HG03378 (cell line): ENCODE measurements around the gene PMF1.
"Not testable (repeated sequence)": the region's sequence is repeated elsewhere in the genome, so short reads cannot be mapped to it uniquely, and the experiment has no call there.

Source experiments
- ATAC-seq: cut with Tn5 transposase; IDR thresholded peaks from one replicate; pipeline ENCODE4 v1.9.1; 2021; ENCODE audit warnings: mild to moderate bottlenecking, moderate library complexity; ENCODE audit not compliant: unreplicated experiment

The PMF1 gene, protein sequence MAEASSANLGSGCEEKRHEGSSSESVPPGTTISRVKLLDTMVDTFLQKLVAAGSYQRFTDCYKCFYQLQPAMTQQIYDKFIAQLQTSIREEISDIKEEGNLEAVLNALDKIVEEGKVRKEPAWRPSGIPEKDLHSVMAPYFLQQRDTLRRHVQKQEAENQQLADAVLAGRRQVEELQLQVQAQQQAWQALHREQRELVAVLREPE

DNA sequence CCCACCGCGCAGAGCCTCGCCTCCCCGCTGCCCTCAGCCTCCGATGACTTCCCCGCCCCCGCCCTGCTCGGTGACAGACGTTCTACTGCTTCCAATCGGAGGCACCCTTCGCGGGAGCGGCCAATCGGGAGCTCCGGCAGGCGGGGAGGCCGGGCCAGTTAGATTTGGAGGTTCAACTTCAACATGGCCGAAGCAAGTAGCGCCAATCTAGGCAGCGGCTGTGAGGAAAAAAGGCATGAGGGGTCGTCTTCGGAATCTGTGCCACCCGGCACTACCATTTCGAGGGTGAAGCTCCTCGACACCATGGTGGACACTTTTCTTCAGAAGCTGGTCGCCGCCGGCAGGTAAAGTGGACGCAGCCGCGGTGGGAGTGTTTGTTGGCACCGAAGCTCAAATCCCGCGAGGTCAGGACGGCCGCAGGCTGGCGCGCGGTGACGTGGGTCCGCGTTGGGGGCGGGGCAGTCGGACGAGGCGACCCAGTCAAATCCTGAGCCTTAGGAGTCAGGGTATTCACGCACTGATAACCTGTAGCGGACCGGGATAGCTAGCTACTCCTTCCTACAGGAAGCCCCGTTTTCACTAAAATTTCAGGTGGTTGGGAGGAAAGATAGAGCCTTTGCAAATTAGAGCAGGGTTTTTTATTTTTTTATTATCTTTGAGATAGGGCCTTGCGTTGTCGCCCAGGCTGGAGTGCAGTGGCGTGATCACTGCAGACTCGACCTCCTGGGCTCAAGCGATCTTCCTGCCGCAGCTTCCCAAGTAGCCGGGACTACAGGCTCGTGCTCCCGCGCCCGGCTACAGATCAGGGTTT, at the start of gene PMF1:
Gene PMF1, plus strand, starts transcription at position 175 of the 811 bp plus-strand sequence. Its CDS starts 9 bp downstream, at position 184.
- ATAC-seq: peak; percentile 84

DNA sequence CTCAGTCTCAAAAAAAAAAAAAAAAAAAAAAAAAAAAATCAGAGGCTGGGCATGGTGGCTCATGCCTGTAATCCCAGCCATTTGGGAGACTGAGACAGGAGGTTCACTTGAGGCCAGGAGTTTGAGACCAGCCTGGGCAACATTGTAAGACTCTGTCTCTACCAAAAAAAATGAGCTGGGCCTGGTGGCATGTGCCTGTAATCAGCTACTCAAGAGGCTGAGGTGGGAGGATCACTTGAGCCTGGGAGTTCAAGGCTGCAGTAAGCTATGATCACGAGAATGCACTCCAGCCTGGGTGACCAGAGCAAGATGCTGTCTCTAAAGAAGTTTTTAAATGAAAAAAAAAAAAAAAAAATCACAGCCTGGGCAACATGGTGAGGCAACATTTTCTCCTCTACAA, 49.1 kb upstream of the PMF1 start:
- no peak for ATAC-seq

DNA sequence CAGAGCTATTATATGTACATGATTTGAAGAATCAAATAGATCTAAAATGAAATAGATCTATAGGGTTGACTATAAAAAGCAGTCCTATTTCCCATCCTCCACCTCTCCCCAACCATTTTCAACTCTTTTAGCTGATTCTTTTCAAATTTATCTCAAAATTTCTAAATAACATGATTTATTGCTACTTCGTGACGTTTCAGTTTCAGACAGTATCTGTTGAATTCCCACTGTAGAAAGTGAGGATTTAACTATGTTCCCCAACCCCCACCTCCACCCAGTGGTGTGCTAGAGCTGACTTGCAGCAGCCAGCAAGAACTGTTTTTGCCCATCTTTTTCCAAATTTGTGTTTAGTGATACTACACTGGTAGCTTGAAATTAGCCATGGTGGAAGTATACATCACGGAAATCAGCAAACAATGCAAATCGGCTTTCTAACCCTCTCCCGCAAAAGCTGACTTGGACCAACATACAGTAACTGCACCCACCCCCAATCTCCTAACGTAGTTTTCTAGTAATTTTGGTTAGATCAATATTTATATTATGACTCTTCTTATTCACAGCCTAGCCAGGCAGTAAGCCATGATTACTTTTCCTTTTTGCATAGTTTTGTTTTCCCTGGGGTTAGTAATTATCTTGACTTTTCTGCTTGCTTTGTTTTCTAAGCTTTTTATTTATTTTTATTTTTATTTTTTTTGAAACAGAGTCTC, 48.5 kb upstream of the PMF1 start:
- no peak for ATAC-seq

DNA sequence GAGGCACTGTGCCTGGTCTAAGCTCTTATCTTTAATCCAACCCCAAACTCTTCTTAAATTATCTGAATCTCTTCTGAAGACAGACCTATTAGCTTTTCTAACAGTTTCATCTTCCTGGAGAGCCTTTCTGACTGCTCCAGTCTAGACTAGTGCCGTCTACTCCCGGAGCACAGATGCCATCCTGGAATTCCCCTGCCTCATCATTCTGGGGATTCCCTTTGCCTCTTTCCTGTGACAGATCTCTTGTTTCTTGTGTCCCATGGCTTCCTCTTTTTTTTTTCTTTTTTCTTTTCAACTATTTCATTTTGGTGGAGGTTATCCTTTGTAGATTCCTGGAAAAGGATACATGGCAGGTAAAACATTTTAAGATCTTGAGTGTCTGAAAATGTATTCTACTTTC, 47.7 kb upstream of the PMF1 start:
- ATAC-seq: no peak

DNA sequence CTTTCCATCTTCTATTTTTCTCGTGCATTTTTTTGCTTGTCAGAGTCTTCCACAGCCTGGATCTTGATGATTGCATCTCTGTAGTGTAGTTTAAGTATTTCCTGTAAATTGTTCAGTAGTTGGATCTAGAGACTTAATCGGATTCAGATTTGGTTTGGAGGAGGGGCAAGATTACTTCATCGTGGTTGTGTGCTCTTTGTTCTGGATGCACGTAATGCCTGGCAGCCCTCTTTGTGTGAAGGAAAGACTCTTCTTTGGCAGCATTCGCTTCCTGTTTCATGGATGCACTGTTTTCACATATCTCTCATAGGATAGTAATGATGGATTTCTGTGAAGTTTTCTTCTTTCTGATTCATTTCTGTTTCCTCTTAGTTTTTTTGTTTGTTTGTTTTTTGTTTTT, 45.3 kb upstream of the PMF1 start:
- ATAC-seq: no peak

DNA sequence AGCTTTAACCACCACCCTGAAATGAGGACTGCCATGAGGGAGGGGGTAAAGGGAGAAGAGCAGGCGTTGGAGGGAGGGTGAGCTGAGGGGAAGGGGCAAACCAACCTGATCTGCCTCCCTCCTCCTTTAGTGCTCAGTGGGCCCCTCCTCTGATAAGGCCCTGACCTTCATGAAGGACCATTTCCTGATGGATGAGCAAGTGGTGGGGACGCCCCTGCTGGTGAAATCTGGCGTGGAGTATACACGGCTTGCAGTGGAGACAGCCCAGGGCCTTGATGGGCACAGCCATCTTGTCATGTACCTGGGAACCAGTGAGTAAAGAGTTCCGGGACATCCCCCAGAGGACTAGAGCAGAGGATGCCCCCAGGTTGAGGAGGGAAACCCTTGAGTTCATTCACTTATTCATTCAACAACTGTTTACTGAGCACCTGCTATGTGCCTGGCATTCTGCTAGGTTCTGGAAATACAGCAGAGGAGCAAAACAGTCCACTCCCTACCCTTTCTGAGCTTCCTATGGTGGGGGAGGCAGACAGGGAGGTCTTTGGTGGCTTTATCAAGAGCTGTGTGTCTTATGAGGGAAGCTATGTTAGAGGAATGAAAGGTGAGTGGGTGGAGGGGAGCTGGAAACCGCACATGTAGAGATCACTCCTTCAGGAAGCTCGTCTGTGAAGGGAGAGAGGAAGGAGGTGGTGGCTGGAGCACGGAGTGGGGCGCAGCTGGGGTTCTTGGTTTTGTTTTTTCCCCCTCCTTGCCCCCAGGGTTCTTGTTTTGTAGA, 39.9 kb upstream of the PMF1 start:
- no peak for ATAC-seq

DNA sequence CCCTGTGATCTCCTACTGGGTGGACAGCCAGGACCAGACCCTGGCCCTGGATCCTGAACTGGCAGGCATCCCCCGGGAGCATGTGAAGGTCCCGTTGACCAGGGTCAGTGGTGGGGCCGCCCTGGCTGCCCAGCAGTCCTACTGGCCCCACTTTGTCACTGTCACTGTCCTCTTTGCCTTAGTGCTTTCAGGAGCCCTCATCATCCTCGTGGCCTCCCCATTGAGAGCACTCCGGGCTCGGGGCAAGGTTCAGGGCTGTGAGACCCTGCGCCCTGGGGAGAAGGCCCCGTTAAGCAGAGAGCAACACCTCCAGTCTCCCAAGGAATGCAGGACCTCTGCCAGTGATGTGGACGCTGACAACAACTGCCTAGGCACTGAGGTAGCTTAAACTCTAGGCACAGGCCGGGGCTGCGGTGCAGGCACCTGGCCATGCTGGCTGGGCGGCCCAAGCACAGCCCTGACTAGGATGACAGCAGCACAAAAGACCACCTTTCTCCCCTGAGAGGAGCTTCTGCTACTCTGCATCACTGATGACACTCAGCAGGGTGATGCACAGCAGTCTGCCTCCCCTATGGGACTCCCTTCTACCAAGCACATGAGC, 36.1 kb upstream of the PMF1 start:
- no peak for ATAC-seq

DNA sequence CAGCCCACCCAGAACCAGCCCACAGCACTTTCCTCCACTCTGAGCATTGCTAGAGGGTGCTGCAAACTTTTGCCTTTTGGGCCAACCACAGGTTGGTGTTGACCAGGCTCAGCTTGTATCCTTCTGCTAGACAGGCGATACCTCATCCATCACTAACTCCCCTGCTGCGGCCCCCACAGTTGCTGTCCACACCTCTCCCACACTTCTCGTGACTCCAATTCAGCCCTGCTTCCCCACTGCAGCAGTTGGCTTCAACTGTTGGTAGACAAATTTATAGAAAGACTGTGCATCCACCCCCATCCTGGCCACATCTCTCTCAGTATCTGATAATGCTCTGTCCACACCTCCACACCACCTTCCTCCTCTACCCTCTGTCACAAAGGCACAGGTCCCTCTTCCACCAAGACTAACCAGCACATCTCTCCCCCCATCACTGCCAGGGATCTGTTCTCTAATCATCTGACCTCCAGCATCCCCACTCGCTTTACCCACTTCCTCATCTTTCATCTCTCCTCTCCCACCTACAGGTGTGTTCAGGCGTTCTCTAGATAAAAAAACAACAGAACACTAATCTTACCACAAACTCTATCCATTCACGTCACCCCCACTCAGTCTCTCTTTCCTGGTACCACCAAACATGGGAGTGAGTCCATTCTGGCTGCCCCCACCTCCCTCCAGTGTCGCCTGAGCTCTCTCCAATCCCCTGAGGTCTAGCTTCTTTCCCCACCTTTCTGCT, 34.7 kb upstream of the PMF1 start:
- ATAC-seq: no peak

DNA sequence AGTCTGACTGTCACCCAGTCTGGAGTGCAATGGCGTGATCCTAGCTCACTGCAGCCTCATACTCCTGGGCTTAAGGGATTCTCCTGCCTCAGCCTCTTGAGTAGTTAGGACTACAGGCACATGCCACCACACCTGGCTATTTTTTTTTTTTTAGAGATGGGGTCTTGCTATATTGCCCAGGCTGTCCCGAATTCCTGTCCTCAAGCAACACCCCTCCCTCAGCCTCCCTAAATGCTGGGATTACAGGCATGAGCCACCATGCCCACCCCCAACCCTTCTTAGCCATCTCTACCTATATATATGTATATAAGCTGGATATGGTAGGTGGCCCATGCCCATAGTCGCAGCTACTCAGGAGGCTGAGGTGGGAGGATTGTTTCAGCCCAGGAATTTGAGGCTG, 32.3 kb upstream of the PMF1 start:
- no peak for ATAC-seq

DNA sequence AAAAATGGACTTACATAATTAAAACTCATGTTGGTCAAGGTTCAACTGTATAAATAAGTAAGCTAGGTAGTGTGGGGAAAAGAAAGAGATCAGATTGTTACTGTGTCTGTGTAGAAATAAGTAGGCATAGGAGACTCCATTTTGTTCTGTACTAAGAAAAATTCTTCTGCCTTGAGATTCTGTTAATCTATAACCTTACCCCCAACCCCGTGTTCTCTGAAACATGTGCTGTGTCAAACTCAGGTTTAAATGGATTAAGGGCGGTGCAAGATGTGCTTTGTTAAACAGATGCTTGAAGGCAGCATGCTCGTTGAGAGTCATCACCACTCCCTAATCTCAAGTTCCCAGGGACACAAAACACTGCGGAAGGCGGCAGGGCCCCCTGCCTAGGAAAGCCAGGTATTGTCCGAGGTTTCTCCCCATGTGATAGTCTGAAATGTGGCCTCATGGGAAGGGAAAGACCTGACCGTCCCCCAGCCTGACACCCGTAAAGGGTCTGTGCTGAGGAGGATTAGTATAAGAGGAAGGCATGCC, 31.3 kb upstream of the PMF1 start:
- not testable (repeated sequence) for ATAC-seq

DNA sequence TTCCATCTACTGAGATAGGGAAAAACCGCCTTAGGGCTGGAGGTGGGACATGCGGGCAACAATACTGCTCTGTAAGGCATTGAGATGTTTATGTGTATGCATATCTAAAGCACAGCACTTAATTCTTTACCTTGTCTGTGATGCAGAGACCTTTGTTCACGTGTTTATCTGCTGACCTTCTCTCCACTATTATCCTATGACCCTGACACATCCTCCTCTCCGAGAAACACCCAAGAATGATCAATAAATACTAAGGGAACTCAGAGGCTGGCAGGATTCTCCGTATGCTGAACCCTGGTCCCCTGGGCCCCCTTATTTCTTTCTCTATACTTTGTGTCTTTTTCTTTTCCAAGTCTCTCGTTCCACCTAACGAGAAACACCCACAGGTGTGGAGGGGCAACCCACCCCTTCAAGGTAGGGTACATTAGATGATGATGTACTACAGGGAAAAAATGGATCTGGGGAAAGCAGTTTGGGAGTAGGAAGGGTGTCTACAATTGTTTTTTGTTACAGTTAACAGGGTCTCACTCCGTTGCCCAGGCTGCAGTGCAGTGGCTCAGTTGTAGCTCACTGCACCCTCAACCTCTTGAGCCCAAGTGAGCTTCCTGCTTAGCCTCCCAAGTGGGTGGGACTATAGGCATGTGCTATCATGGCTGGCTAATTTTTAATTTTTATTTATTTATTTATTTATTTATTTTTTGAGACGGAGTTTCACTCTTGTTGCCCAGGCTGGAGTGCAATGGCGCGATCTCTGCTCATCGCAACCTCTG, 30.6 kb upstream of the PMF1 start:
- not testable (repeated sequence) for ATAC-seq

DNA sequence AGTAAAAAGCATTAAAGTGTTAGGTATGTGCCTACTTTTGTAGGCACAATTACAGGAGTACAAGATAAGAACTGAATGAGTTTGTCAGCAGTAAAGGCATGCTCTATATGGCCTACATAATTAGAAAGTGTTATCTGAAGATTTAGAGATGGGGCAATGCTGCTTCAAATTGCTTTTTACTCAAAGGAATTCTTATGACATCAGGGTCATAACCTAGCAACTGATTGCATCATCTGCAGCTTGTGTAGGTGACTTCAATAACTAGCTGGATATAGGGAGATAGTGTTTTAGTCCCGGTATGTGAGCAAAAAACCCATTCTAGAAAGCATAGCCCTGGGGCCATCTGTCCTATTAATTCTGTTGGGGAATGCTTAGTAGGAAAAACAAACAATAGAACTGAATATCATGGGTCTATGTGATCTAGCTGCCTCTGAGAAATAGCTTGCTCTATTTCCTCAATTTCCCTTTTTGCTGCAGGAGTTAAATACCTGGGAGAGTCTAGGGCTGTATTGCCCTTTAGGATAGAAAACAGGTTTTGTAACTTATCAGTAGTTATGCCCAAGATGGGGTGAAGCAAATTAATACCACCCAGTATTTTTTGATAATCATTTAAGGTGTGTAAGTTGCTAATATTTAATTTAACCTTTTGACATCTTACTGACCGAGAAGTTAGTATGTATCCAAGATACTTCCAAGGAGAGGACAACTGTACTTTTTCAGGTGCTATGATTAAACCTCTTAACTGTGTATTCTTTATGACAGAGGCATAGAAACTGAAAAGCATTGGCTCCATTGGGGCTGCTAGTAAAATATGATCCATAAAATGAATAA, 26.2 kb upstream of the PMF1 start:
- ATAC-seq: not testable (repeated sequence)

DNA sequence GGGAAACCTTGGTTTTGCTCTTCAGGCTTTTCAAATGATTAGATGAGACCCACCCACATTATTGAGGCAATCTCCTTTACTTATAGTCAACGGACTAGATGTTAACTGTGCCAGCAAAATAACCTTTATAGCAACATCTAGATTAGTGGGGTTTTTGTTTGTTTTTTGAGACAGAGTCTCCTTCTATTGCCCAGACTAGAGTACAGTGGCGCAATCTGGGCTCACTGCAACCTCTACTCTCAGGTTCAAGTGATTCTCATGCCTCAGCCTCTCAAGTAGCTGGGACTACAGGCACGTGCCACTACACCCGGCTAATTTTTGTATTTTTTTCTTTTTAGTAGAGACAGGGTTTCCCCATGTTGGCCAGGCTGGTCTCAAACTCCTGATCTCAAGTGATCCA, 22.5 kb upstream of the PMF1 start:
- not testable (repeated sequence) for ATAC-seq

DNA sequence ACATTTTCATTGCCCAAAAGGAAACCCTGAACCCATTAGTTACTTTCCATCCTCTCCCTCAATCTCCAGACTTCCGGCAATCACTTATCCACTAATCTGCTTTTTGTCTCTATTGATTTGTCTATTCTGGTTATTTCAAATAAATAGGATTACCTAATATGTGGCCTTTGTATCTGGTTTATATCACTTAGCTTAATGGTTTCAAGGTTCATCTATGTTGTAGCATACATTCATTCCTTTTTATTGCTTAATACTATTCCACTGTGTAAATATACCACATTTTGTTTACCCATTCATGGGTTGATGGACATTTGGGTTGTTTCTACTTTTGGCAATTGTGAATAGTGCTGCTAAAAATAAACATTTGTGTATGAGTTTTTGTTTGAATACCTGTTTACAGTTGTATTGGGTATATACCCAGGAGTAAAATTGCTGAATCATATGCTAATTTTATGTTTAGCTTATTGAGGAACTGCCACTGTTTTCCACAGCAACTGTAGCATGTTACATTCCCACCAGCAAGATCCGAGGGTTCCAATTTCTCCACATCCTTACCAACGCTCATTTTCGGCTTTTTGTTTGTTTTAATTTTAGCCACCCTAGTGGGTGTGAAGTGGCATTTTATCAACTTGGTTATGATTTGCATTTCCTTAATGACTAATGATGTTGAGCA, 21.4 kb upstream of the PMF1 start:
- no peak for ATAC-seq

DNA sequence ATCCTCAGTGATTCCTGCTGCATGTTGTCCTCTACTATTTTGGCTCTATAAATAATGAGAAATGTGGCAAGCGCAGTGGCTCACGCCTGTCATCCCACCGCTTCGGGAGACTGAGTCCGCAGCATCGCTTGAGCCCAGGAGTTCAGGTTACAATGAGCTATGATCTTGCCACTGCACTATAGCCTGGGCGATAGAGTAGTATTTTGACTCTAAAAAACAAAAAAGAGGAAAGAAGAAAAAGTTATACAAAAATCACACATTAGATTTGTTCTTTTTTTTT, 19.7 kb upstream of the PMF1 start:
- ATAC-seq: no peak

DNA sequence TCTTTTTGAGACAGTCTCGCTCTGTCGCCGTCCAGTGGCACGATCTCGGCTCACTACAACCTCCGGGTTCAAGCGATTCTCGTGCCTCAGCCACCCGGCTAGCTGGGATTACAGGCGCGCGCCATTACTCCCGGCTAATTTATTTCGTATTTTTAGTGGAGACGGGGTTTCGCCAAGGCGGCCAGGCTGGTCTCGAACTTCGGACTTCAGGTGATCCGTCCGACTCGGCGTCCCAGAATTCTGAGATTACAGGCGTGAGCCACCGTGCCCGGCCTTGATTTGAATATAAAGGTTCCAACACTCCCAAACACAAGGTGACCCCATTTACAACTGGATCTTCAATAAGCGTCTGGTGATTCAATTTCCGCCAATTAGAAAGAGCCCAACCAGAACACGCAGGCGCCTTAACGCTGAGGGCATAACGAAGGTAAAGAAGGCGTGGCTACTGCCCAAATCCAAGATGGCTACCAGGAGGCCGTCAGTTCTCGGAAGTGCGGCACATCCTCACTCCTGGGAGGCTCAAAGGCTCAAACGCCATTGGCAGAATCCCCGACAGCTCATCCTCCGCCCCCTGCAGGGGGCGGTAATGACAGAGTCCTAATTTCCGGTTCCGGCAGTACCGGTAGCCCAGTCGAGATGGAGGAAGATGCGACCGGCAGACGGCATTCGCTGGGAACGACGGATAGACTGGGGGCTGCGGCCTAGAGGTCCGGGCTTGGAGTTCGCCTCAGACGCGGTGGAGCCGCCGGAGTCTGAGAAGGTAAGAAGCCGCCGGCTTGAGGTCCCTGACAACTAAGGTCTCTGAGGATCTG, 19.1 kb upstream of the PMF1 start, which contains the start of gene SLC25A44:
Gene SLC25A44, plus strand, starts transcription at position 617 of the 812 bp plus-strand sequence. CDS start 5,744 bp downstream, outside the sequence.
- peak; percentile 91 for ATAC-seq

DNA sequence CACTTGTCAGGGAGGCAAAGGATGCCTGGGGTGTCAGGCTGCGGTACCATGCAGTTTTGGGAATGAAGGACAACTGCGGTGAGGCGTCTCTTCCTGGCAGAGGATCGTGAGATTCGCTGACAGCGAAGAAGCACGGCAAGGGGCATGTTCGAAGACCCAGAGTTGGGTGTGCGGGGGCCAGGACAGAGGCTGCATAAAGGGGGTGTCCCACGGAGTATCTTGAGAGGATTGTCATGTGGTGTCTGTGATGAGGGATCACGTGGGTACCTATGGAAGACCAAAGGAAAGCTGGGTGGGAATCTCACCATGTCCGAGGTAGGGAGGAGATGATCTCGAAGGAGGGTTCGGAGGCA, 18.5 kb upstream of the PMF1 start:
- no peak for ATAC-seq
